ENCODE data around the gene PLCH2.
"Not testable (repeated sequence)": the region's sequence is repeated elsewhere in the genome, so short reads cannot be mapped to it uniquely, and the experiment has no call there.

The PLCH2 gene, protein sequence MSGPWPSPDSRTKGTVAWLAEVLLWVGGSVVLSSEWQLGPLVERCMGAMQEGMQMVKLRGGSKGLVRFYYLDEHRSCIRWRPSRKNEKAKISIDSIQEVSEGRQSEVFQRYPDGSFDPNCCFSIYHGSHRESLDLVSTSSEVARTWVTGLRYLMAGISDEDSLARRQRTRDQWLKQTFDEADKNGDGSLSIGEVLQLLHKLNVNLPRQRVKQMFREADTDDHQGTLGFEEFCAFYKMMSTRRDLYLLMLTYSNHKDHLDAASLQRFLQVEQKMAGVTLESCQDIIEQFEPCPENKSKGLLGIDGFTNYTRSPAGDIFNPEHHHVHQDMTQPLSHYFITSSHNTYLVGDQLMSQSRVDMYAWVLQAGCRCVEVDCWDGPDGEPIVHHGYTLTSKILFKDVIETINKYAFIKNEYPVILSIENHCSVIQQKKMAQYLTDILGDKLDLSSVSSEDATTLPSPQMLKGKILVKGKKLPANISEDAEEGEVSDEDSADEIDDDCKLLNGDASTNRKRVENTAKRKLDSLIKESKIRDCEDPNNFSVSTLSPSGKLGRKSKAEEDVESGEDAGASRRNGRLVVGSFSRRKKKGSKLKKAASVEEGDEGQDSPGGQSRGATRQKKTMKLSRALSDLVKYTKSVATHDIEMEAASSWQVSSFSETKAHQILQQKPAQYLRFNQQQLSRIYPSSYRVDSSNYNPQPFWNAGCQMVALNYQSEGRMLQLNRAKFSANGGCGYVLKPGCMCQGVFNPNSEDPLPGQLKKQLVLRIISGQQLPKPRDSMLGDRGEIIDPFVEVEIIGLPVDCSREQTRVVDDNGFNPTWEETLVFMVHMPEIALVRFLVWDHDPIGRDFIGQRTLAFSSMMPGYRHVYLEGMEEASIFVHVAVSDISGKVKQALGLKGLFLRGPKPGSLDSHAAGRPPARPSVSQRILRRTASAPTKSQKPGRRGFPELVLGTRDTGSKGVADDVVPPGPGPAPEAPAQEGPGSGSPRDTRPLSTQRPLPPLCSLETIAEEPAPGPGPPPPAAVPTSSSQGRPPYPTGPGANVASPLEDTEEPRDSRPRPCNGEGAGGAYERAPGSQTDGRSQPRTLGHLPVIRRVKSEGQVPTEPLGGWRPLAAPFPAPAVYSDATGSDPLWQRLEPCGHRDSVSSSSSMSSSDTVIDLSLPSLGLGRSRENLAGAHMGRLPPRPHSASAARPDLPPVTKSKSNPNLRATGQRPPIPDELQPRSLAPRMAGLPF (N-terminal part only)

GRCh38 chr1:2476061-2476999, at the start of gene PLCH2:
Gene PLCH2, plus strand, starts transcription at chr1:2476289. Its CDS starts 300 bp downstream, at chr1:2476589.
- DNase-seq = no peak

DNA sequence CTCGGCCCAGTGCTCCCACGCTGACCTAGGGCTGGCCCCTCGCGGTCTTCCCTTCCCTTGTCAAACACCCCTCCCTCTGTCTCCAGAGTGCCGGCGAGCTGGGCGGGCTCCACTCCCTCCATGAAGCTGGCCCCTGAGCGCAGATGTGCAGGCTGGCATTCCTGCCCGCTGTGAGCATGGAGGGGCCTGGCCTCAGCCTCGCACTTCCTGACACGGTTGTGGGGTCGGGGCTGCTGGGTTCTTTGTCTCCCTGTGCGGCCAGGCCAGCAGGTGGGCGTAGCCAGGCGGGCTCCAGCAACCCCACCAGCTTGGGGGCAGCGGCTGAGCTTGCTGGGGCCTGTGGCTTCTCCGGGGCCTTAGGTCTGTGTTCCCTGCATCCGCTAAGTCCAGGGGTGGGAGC, 49.5 kb upstream of the PLCH2 start:
- DNase-seq = no peak

- no peak for DNase-seq
Observed at GRCh38 chr1:2427051-2427450, 49.0 kb upstream of the PLCH2 start.

- DNase-seq = no peak
Observed at GRCh38 chr1:2427976-2428375, 48.1 kb upstream of the PLCH2 start.

- DNase-seq = no peak
Observed at GRCh38 chr1:2428490-2428889, 47.6 kb upstream of the PLCH2 start.

DNA sequence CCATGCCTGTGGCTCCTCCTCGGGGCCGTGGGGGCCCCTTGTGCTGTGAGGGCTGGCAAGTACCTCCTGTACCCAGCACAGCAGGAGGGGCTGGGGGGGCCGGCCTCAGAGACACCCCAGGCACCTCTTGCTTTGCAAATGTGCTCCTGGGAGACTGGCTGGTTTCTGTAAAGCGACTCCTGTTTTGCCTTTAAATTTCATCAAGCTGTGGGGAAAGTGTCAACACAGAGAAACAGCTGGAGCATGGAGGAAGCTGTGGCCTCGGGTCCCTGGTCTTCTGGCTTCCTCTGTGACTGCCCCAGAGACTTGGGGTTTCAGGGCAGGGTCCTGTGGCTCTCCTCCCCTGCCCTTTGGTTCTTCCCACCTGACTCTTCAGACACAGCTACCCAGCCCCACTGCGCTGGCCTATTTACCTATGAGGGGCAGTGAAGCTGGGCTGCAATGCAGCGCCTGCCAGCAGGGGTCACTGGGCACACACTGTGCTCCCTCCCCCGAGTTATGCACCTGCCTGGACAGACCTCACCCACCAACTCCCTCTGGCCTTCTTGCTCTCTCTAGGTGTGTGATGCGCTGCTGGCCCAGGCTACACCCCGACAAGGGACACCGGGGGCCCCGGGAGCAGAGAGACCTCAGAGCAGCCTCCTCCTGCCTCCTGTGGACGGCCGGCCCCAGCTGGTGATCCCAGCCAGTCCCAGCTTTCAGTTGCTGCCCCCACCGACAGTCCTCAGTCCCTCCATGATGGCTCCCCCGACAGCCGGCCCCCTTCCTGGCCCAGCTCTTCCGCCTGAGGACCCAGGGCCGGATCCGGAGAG, 46.1 kb upstream of the PLCH2 start:
- DNase-seq = no peak

- no peak for DNase-seq
Observed at GRCh38 chr1:2430592-2430973, 45.5 kb upstream of the PLCH2 start.

DNA sequence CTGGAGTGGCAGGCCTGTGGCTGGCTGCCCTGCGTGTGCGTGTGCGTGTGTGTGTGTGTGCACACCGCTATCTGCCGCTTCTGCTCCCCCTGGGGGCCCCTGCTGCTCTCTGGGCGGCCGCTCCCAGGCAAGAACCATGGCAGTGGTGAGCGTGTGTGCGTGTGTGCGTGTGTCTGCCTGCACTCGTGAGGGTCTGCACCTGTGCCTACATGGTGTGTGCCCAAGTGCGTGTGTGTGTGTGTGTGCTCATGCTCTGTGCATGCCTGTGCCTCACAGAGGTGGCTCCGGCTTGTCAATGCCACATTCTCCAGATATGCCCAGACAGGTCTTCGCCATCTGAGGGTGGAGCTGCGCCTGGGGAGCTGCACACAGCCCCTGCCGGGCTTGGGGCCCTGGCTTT, 45.0 kb upstream of the PLCH2 start:
- no peak for DNase-seq

GRCh38 chr1:2431518-2431917, 44.6 kb upstream of the PLCH2 start:
- DNase-seq = no peak

- no peak for DNase-seq
Observed at GRCh38 chr1:2432441-2432844, 43.6 kb upstream of the PLCH2 start.

- DNase-seq = no peak
Observed at GRCh38 chr1:2433196-2433595, 42.9 kb upstream of the PLCH2 start.

GRCh38 chr1:2433936-2434655, 42.0 kb upstream of the PLCH2 start:
- DNase-seq = no peak

- no peak for DNase-seq
Observed at GRCh38 chr1:2435091-2435490, 41.0 kb upstream of the PLCH2 start.

DNA sequence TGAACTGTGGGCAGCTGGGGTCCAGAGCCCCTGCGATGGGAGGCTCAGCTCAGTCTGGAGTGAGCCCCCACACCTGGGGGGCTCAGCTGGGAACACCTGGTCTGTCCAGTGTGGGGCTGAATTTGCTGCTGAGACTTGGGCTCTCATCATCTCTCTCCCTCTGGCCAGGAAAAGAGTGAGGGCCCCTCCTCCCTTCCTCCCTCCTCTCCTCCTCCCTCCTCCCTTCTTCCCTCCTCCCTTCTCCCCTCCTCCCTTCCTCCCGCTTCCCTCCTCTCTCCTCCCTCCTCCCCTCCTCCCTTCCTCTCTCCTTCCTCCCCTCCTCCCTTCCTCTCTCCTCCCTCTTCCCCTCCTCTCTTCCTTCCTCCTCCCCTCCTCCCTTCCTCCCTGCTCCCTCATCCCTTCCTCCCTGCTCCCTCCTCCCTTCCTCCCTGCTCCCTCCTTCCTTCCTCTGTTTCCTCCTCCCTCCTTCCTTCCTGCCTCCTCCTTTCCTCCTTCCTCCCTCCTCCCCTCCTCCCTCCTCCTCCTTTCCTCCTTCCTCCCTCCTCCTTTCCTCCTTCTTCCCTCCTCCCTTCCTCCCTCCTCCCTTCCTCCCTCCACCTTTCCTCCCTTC, 40.2 kb upstream of the PLCH2 start:
- no peak for DNase-seq

- DNase-seq = no peak
Observed at GRCh38 chr1:2436876-2437275, 39.2 kb upstream of the PLCH2 start.

GRCh38 chr1:2437617-2438016, 38.5 kb upstream of the PLCH2 start:
- DNase-seq = no peak

DNA sequence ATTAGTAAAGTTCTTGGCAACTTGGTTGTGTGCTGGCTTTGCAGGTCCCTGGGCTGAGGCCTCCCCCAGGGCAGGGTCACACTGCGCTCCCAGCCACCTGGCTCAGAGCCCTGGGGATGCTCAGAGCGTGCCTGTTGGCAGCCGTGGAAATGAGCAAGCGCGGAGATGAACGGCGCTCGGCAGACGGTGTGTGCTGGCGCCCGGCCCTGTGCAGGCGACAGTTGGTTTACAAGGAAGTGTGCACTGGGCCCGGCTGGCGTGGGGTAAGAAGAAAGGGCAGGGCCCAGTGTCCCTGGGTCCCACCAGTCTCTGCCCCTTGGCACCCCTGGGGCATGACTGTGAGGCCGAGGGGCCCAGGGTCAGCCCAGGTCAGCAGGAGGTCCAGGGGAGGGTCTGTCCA, 38.1 kb upstream of the PLCH2 start:
- DNase-seq = no peak

DNA sequence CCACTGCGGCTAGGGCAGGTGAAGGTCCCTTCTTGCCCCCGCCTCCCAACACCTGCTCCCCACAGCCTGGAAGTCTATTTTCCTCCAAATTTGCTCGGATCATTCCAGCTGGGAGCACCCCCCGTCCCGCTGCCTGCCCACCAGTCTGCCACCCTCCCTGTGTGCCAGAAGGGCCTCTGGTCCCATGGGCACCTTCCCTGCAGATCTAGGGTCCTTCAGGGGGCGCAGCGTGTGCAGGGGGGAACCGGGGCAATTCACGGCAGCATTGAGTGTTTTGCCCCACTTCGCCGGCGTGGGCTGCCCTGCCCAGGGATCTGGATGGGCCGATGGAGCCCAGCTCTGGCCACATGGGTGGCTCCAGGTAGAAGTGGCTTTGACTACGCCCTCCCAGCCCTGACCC, 37.4 kb upstream of the PLCH2 start:
- no peak for DNase-seq

- no peak for DNase-seq
Observed at GRCh38 chr1:2439369-2439768, 36.7 kb upstream of the PLCH2 start.

- DNase-seq = not testable (repeated sequence)
Observed at GRCh38 chr1:2440346-2440745, 35.7 kb upstream of the PLCH2 start.

All from CD4-positive, alpha-beta T cell treated with Interleukin-15 for 1 hour (primary cell).